Medulla oblongata (tissue), 1 donor: ENCODE data around the gene C1orf35.

Source experiments
- DNase-seq: peaks from one replicate; pipeline ENCODE4 v3.0.0-alpha.2; 2015; ENCODE audit errors: extremely low spot score

C1orf35 gene

DNA sequence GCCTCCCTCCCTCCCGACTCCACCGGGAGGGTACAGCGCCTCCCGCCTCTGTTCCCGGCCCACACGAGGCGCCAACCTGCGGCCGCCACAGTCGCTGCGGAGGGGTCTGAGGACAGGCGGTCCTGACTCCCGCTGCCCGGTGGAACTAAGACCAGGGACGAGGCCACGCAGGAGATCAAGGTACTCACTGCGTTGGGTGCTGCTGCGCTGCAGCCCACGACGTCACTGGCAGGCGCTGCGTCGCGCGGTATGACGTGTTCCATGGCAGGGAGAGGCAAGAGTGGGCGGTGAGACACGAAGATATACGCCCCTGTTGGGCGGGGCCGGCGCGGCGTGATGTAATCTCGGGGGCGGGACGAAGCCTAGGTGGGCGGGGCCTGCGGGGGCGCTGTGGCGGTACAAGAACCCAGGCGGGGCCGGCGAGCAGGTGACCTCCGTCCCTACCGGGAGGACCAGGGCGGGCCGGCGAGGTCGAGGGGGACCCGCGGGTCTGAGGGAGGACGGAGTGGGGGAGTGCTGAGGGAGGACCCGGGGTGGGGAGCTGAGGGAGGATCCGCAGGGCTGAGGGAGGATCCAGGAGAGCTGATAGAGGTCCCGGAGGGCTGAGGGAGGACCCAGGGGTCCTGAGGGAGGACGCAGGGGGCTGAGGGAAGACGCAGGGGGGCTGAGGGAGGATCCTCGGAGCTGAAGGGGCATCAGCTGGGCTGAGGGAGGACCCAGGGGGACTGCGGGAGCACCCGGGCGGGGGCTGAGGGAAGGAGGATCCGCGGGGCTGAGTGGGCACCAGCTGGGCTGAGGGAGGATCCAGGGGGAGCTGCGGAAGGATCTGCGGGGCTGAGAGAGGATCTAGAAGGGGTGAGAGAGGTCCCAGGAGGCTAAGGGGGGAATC, 6.2 kb upstream of the C1orf35 start, which contains the start of gene MRPL55:
Gene MRPL55 (minus strand): TSS at position 227 of the 889 bp plus-strand sequence. CDS start 1,039 bp downstream, outside the sequence.
- DNase-seq = peak; percentile 99

DNA sequence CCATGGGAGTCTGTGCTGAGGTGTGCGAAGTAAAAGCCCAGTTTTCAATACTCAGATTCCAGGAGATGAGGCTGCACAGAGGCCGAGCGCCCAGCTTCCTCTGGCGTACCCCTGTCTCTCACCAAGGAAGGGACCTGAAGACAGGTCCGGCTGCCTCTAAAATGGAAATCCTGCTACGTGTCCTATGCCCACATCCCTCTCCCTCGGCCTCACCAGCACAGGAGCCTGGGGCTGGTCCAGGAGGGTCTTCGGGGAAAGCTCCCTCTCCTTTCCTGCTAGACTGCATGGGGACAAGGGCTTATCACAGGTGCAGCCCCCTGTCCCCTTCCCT, 5.6 kb upstream of the C1orf35 start:
- no peak for DNase-seq

DNA sequence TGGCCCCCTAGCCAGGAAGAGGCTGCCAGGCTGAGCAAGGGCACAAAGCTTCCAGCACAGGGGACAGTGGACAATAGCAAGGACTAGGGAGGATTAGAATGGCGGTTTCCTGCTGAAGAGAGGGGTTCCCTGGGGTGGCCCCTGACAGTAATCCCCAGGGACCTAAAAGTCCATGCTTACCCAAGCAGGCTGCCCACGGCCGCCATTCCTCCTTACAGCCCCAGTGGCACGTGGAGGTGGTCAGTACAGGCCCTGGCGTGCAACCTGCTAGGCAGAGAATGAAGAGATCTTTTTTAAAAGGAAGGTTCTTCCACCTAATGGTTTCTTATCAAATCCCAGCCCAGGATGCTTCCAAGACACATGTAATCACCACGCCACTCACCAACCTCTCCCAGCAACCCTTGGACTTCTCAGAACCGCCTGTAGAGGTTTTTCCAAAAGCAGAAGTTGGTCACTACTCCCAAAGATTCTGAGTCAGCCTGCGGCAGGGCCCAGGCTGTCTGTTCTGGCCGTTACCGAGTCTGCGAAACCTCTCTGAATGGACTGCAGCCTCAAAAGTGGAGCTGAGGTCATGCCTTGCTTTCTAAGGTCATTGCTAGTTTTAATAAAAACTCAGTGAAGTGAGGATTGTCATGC, 5.0 kb upstream of the C1orf35 start:
- no peak for DNase-seq

DNA sequence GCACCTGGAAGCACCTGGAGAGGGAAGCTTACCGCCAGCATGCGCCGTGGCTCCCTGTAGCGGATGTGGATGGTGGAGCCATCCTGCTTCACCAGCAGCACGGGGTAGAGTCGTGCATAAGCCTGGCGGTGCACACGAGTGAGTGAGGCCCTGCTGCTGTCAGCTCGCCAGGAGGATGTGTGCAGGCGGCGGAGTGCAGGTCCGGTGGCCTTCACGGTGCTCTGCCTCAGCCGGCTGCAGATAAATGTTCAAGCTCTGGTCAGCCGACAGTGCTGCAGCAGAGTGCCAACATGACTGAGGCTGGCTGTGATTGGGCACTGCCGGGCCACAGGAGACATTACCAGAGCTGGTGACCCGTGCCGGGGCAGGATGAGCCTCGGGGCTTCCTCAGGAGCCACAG, 4.5 kb upstream of the C1orf35 start:
- no peak for DNase-seq

DNA sequence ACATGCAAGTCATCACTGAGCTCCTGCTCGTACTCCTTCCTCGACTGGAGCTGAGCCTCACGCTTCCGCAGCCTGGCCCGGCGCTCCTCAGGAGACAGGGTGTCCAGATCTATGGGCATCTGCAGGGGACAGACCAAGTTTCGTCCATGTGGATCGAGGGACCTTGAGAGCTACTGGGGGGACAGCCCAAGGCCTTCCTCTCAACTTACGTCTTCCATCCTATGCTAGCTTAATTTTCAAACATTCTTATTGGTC, 3.6 kb upstream of the C1orf35 start:
- DNase-seq = no peak

DNA sequence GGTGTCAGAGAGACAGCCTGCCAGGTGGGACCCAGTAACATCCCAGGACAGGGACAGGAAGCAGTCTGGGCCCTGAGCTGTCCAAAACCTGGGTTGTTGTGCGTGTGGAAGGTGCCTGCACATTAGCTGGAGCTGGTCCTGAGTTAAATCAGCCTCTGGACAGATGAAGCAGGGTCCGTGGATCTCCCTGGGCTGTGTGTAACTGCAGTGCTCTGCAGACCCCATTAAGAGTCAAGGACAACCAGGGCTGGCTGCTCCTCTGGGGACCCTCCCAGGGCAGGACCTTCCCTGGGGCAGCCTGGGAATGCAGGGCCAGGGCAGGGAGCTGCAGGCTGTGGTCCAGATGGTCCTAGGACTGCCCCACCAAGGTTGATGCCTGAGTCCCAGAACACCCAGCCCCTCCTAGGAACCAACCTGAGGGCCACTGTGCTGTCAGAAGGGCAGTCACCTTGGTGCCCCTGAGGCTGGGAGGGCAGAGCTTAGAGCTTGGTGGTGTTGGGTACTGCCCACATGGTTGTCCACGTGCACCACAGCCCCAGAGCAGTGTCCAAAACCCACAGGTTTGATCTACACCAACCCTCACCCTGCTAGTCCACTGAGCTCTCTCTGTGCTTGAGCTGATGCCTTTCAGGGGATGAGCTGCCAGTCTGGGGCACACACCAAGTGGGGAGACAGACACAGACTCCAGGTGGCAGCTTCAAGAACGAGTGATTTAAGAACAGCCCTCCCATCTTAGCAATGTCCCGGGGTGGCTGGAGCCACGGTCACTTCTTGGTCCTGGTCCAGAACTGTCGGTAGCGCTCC, 3.1 kb upstream of the C1orf35 start:
- DNase-seq = no peak

DNA sequence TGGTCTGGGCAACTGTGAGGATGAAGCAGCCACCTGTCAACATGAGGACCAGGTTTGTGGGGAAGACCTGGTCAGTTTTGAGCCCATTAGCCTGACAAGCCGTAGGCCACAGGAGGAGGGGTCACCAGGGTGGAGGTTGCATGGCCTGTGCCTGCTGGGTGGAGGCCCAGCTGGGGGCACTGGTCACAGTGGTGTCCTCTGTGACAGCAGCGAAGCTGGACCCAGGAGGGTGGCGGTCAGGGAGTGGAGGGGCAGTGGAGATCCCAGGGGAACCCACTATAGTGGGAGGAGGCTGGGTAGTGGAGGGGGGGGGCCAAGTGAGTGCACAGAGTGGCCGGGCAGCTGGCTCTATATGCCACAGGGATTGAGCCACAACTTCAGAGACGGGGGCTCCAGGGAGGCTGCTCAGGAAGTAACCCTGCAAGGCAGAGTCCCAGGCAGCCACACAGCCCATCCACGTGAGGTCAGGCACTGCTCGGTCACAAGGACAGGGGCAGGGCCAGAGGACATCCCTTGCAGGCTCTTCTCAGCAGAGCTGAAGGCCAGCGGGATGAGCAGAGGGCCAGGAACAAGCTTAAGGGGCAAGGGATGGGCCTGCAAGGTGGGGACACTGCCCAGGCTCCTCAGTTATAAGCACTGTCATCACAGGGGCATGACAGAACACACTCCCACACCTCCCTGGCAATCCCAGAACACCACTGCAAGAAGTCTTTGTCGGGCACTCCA, 2.3 kb upstream of the C1orf35 start:
- no peak for DNase-seq

DNA sequence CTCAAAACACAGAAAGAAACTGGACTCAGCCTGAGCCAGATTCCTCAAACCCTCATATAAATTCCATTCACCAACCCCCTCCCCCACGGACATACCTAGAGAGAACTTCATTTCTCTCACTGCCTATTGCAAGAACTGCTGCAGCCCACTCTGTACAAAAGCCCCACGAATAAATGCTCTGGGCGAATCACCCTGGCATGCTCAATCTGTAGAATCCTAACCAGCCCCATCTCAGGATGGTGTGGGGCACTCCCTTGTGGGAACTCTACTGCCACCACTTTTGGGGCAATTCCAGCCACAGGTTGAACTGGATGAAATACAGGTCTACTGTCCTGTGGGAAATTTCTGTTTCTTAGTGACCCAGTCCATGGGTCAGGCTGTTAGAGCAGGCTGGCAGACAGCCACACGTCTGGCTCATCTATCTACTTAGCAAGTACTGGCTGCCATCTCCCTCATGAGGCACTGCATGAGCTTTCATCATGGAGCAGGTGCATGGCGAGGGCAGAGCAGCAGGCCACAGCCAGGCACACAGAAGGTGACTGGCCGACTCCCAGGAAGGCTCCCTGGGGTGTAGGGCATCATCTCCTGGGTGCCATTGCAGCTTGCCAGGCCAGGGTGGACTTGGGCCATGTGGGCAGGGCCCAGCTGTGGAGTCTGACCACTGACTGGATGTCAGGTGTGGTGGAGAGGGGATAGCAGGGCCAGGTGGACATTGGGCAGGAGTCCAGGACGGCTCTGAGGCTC, 1.6 kb upstream of the C1orf35 start:
- DNase-seq = no peak

DNA sequence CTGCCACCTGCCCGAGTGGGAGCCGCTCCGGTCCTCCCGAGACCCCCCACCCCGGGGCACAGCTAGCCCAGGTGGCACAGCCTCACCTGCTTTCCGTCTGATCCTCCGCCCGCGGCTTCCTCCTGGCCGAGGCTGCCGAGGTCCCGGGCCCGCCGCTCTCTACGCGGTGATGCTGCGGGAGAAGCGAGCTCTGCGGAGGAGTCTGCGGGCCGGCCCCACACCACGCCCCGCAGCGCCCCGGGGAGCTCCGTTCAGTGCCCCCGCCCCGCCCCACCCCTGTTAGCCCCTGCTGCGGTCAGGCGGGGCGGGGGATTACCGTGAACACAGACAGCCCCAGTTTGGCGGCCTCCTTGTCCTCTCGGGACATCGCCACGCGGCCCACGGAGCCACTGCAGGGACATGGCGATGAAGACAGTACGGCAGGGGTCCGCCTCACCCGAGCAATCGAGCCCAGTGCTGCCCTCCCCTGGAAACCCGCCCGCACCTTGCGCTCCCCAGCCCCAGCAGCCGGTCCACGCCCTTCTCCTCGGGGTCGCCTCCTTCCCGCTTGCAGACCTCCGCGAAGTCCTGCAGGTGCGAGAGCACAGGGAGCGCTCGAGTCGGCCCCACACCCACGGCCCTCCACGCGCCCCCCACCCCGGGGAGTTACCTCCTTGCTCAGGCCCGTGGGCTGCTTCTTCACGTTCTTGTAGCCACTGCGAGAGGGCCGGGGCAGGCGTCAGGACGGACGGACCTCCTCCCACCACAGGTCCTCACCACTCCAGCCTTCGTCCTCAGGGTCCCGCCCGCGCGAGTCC, 933 bp downstream of the C1orf35 start:
- DNase-seq = no peak

DNA sequence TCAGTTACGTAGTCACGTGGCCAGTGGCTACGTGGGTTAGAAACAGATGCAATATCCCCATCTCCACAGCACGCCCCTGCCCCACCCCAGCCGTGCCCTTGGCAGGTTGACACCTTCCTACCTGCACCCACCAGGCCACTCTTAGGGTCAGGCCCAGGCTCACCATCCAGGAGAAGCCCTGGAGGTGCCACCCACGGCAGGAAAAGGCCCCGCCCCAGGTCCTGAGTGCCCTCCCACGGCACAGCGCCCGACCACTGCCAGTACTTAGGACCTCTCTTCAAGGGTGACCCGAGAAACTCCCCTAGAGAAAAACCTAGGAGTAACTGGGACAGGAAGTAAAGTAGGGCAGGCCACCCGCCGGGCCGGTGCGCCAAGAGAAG, 1.5 kb downstream of the C1orf35 start:
- no peak for DNase-seq

DNA sequence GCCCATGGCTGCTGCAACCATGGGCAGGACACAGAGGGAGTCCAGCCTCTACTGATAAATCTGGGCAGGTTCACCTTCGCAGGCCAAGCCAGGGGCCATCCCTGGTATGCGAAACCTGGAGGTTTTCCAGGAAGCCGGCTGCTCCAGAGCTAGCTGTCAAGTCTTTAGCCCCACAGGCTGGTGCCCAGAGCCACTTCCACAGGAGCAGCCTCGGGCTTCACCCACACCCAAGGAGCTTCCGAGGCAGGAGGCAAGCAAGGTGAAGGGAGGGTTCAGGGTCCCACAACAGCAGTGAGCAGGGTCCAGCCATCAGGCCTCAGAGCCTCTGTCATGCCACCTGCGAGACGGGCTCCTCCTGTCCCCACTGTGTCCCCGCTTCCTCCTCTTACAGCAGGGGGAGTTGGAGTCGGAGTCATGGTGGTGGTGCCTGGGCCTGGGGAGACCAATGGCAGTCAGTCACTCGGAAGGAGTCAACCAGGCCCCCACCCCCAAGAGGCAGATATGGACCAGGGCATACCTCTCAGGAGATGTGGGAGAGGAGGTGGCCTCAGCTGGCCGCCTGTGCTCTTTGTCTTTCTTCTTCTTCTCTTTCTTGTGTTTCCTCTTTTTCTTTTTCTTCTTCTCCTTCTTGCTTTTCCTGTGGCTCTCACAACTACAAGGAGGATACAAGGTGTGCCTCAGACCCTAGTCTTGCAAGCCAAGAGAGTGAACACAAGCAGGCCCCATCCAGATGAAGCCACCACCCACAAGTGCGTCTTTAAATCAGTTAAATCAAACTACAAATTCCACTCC, 2.1 kb downstream of the C1orf35 start:
- DNase-seq = no peak

DNA sequence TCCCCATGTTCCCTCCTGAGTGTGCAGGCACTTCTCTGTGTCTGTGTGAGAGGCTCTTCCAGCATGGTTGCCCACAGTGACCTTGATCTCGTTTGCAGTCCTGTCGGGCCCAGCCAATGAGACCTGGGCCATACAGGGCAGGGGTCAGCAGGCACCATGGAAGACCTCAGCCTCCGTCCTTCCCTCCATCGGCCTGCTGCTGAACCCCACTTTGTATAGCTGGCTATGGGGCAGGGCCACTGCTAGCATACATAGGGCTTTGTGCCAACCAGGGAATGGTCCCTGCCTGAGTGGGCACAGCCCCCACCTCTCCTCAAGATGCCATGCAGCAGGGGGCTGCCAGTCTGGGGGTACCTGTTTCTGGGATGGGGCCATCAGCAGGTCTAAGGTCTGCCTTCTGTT, 3.8 kb downstream of the C1orf35 start:
- no peak for DNase-seq

DNA sequence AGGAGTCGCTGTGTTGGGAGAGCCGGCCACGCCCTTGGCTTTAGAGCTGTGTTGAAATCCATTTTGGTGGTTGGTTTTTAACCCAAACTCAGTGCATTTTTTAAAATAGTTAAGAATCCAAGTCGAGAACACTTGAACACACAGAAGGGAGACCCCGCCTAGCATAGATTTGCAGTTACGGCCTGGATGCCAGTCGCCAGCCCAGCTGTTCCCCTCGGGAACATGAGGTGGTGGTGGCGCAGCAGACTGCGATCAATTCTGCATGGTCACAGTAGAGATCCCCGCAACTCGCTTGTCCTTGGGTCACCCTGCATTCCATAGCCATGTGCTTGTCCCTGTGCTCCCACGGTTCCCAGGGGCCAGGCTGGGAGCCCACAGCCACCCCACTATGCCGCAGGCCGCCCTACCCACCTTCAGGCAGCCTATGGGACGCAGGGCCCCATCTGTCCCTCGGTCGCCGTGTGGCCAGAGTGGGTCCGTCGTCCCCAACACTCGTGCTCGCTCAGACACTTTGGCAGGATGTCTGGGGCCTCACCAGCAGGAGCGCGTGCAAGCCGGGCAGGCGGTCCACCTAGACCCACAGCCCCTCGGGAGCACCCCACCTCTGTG, 4.7 kb downstream of the C1orf35 start:
- no peak for DNase-seq

DNA sequence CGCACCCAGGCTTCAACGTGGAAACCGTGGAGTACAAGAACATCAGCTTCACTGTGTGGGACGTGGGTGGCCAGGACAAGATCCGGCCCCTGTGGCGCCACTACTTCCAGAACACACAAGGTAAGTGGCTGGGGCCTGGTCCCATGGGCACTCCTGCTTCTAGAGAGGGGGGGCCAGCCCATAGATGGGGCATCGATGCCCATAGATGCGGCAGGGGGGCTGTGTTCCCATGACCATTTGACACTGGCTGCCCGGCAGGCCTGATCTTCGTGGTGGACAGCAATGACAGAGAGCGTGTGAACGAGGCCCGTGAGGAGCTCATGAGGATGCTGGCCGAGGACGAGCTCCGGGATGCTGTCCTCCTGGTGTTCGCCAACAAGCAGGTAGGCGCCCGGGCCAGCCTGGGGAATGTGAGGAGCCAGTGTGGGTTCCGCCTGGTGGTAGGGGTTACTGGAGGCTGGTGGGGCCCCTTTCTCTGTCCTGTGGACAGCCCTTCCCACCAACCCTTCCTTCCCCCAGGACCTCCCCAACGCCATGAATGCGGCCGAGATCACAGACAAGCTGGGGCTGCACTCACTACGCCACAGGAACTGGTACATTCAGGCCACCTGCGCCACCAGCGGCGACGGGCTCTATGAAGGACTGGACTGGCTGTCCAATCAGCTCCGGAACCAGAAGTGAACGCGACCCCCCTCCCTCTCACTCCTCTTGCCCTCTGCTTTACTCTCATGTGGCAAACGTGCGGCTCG, 5.6 kb downstream of the C1orf35 start:
- DNase-seq = no peak

DNA sequence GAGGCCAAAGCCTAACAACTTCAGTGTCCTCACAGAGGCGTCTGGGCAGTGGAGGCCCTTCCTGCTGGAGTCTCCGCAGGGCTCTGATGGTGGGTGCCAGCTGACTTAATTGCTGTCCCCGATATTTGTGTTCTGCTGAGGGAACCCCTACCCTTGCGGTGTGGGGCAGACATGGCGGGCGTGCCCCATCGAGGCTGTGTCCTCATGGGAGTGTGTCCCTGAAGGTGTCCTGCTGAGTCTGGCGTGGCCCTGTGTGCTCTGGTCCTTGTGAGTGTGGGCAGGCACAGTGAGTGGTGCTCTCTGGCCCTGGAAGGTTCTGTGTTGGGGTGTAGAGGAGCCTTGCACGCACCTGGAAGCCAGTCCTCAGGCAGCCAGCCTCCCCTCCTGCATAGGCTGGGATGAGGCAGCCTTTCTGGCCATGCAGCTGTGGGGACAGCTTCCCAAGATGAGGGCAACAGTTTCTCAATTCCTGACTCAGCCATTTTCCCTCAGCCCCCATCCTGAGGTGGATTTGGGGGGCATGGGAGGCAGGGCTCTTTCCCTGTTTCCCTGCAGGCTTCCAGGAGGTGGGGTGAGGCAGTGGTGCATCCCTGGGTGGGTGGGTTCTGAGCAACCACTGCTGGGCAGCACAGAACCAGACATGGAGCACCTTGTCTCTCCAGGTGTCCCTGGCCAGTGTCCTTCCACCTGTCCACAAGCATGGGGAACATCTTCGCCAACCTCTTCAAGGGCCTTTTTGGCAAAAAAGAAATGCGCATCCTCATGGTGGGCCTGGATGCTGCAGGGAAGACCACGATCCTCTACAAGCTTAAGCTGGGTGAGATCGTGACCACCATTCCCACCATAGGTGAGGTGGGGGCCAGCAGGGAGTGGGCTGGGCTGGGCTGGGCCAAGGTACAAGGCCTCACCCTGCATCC, 6.5 kb downstream of the C1orf35 start:
- DNase-seq = no peak

DNA sequence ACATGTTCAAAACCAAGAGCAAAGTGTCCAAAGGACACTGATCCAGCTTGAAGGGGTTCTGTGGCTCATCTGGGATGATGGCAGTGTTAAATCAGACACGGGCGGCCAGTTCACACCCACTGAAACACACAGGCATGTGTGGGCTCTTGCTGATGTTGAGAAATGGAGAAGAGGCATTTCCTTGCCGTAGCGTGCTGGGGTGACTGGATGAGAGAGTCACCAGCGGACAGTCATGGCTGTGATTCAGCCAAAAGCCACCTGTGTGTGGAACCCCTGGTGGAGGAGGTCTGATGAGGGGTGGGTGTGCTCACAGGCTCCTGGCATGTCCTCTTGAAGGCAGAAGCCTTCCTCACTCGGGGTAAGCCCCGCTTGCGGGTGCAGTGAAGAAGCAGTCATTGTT, 7.2 kb downstream of the C1orf35 start:
- no peak for DNase-seq

DNA sequence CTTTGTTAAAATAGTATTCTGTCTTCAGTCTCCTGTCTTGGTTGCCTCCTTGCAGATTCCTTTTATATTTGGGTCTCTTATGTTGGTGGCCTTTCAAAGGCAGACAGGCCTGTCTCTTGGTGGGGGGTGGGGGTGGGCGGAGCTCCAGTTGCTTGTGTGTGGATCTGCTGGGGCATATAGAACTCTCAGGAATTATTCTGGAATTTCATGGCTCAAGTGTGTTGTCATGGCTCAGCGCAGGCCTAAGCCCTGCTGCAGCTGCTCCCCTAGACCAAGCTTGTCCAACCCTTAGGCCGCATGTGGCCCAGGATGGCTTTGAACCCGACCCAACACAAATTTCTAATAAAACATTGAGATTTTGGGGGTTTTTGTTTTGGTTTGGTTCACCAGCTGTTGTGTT, 8.0 kb downstream of the C1orf35 start:
- DNase-seq = no peak
